Common myeloid progenitor, CD34-positive (primary cell): ENCODE measurements around the gene MORC4.

Source experiments
- CTCF ChIA-PET: fragments of 350-600 bp; sonication (Branson Sonifier 250); formaldehyde crosslinking; loops from one replicate; lab custom pipeline; 2021; ENCODE audit warnings: antibody characterized with exemption; lab: Charles Lee
- POLR2A ChIA-PET: fragments of 350-600 bp; sonication (Branson Sonifier 250); formaldehyde crosslinking; loops from one replicate; lab custom pipeline; 2021; ENCODE audit warnings: antibody characterized with exemption; lab: Charles Lee
- DNase-seq, 3 donors: peaks; one replicate each; pipeline versions ENCODE4 v3.0.0 to v3.0.0-alpha.2; 2013
- H3K27ac ChIP-seq, 2 experiments: 1 replicate in 1 of 2; 2 replicates in 1 of 2; pipeline ENCODE4 v1.7.0; 2013; ENCODE audit warnings: inconsistent platforms in 2 of 2, low read length in 2 of 2, mild to moderate bottlenecking in 2 of 2, low read depth in 1 of 2, moderate library complexity in 1 of 2; ENCODE audit not compliant: severe bottlenecking in 2 of 2, insufficient read depth in 1 of 2, poor library complexity in 1 of 2
- H3K27me3 ChIP-seq, 5 experiments: replicated peaks in 2 of 5; 1 replicate in 3 of 5; 2 replicates in 2 of 5; pipeline versions ENCODE4 v1.6.1 to v1.7.0; 2013; ENCODE audit warnings: low read length in 4 of 5, mild to moderate bottlenecking in 2 of 5, moderate library complexity in 2 of 5, inconsistent platforms in 1 of 5; ENCODE audit not compliant: insufficient read depth in 5 of 5, control insufficient read depth in 4 of 5
- H3K36me3 ChIP-seq, 4 experiments: 1 replicate in 2 of 4; 2 replicates in 2 of 4; pipeline versions ENCODE4 v1.6.1 to v1.7.0; 2013; ENCODE audit warnings: low read length in 3 of 4, control low read depth in 1 of 4, mild to moderate bottlenecking in 1 of 4; ENCODE audit not compliant: control insufficient read depth in 4 of 4, insufficient read depth in 4 of 4
- H3K4me1 ChIP-seq, 4 experiments: 1 replicate in 3 of 4; 2 replicates in 1 of 4; pipeline versions ENCODE4 v1.6.1 to v1.7.1; 2013; ENCODE audit warnings: low read length in 3 of 4, mild to moderate bottlenecking in 3 of 4, control low read depth in 1 of 4, inconsistent platforms in 1 of 4, moderate library complexity in 1 of 4; ENCODE audit not compliant: control insufficient read depth in 4 of 4, insufficient read depth in 4 of 4; ENCODE audit errors: control extremely low read depth in 1 of 4
- H3K4me3 ChIP-seq, 7 experiments: 1 replicate in 4 of 7; 2 replicates in 3 of 7; pipeline versions ENCODE4 v1.5.1 to v1.7.0; 2013; ENCODE audit warnings: mild to moderate bottlenecking in 7 of 7, low read length in 6 of 7, moderate library complexity in 6 of 7, inconsistent platforms in 2 of 7, low read depth in 2 of 7, control low read depth in 1 of 7; ENCODE audit not compliant: insufficient read depth in 4 of 7, control insufficient read depth in 1 of 7; ENCODE audit errors: extremely low read depth in 1 of 7
- H3K9me3 ChIP-seq, 5 experiments: 1 replicate in 4 of 5; 2 replicates in 1 of 5; pipeline versions ENCODE4 v1.6.1 to v1.7.1; 2013; ENCODE audit warnings: low read length in 4 of 5, mild to moderate bottlenecking in 2 of 5, inconsistent platforms in 1 of 5, low read depth in 1 of 5, moderate library complexity in 1 of 5; ENCODE audit not compliant: control insufficient read depth in 4 of 5, insufficient read depth in 2 of 5; ENCODE audit errors: control extremely low read depth in 1 of 5
- WGBS: methylation state at CpG from one replicate; pipeline ENCODE4 v1.1.5; 2013; ENCODE audit not compliant: insufficient coverage; 5-methylcytosine and 5-hydroxymethylcytosine counted together

MORC4 gene

DNA sequence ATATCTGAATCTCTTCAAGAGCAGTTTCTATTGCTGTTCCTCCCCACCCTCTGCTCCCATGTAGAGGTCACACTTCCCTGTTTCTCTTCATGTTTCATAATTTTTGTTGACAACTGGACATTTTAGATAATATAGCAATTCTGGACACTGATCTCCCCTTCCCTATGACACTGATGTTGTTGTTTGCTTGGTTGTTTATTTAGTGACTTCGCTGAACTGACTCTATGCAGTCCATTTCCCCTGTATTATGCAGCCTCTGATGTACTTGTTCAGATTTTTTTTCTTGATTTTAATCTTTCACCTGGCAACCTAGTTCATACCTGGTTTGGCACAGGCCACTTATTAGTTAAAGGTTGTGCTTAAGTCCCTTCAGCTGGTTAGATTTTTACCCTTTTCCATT, 50.6 kb downstream of the MORC4 start:
- ChIA-PET POLR2A (no interaction called here), CTCF (interaction anchor here (0.9 to 2.2 kb wide), 3 partner anchors 40 to 50 kb away, joined by 3 to 10 read pairs (median 7); no protein-coding TSS in a partner anchor)
- Histone ChIP-seq H3K27ac (no peak overlapping the region), H3K4me3 (no peak overlapping the region), H3K9me3 (no peaks in the 10 kb centered on the region), H3K36me3 (no peaks in the 10 kb centered on the region), H3K4me1 (no peaks in the 10 kb centered on the region), H3K27me3 (peaks cover 0 to 5% (median under 1%) of the 10 kb centered on the region in 5 experiments)
- 83% methylated on average over 1 of the region's 1 CpG for WGBS
- no peak for DNase-seq

DNA sequence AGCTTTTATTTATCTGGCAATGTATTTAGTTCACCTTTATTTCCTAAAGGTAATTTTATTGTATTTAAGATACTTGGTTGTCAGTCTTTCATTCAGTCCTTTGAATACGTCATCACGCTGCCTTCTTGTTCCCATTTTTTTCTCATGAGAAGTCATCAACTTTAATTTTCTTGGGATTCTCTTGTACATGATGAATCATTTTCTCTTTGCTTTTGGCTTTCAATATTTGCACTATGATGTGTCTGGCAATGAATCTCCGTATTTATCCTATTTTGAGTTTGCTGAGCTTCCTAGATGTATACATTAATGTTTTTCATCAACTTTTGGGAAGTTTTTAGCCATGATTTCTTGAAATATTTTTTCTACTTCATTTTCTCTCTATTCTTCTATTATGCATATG, 51.4 kb downstream of the MORC4 start:
- H3K27me3 ChIP-seq: peaks cover 0 to 5% (median 1%) of the 10 kb centered on the region in 5 experiments
- no peak overlapping the region for H3K27ac ChIP-seq
- DNase-seq: no peak
- no peak overlapping the region for H3K4me3 ChIP-seq
- WGBS: no CpG with 5 or more reads among the region's 3 CpGs
- H3K4me1 ChIP-seq: no peaks in the 10 kb centered on the region
- ChIA-PET POLR2A (no interaction called here), CTCF (no interaction called here)
- no peaks in the 10 kb centered on the region for H3K9me3 ChIP-seq
- H3K36me3 ChIP-seq: no peaks in the 10 kb centered on the region

DNA sequence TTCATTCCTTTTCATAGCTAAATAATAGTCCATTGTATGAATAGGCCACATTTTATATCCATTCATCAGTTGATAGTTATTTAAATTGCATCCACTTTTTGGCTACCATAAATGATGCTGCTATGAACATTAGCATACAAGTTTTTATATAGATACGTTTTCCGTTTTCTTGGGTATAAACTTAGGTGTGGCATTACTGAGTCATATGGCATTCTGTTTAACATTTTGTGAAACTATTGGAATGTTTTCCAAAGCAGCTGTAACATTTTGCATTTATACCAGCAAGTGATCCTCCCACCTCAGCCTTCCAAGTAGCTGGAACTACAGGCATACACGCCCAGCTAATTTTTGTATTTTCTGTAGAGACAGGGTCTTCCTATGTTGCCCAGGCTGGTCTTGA, 53.5 kb downstream of the MORC4 start:
- 63% methylated on average over 1 of the region's 3 CpGs for WGBS
- CTCF ChIA-PET: interaction anchor here (1.2 kb wide), 1 partner anchor 47 kb away, joined by 4 read pairs; no protein-coding TSS in a partner anchor

DNA sequence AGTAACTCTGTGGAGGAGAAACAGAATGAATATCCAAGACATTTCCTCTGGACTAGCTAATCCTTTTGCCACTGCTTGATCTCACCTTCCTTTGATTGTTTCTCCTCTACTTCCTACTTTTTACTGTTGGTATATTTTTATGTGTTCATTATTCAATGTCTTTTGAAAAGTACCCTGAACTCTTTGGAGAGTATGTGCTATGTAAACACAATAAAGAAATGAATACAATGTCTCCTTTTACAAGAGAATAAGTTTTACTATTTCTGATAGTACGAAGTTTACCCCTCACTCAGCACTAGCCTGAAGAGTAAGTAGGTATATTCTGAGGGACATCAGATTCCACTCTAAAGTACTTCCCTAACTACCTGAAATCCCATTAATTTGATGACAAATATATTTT, 59.9 kb downstream of the MORC4 start:
- Histone ChIP-seq H3K4me1 (no peaks in the 10 kb centered on the region), H3K9me3 (no peaks in the 10 kb centered on the region), H3K36me3 (no peaks in the 10 kb centered on the region), H3K27me3 (peaks cover 0 to 56% (median 5%) of the 10 kb centered on the region in 5 experiments), H3K4me3 (no peak overlapping the region), H3K27ac (no peak overlapping the region)
- ChIA-PET POLR2A (no interaction called here), CTCF (no interaction called here)
- WGBS: no CpG with 5 or more reads among the region's 1 CpG
- DNase-seq: no peak

More for the DNA sequence above, 53.5 kb downstream of the MORC4 start:
- POLR2A ChIA-PET: no interaction called here
- no peaks in the 10 kb centered on the region for H3K36me3 ChIP-seq
- peaks cover 0 to 21% (median 3%) of the 10 kb centered on the region in 5 experiments for H3K27me3 ChIP-seq
- no peak overlapping the region for H3K27ac ChIP-seq
- H3K9me3 ChIP-seq: no peaks in the 10 kb centered on the region
- DNase-seq: no peak
- no peaks in the 10 kb centered on the region for H3K4me1 ChIP-seq
- H3K4me3 ChIP-seq: no peak overlapping the region

DNA sequence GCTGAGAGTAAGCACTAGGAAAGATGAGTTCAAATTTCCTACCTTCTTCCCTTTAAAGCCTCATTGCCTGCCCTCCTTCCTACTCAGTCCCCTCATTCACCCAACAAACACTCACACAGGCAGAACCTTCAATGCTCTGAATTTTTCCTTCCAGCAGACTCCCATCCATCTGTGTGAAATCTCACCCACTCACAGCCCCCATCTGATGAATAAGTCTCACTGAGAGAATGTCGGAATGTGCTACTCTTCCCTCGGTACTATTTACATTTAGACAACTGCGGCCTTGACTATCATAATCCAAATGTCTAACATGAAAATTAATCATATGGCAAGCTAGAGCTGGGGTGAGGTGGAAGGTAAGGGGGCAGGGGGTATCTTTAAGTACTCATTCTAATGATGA, 60.4 kb downstream of the MORC4 start:
- Histone ChIP-seq H3K4me1 (no peaks in the 10 kb centered on the region), H3K27me3 (peaks cover 0 to 58% (median 5%) of the 10 kb centered on the region in 5 experiments), H3K36me3 (no peaks in the 10 kb centered on the region), H3K27ac (no peak overlapping the region), H3K4me3 (no peak overlapping the region), H3K9me3 (no peaks in the 10 kb centered on the region)
- CTCF ChIA-PET: no interaction called here
- no peak for DNase-seq
- 100% methylated on average over 1 of the region's 3 CpGs for WGBS
- POLR2A ChIA-PET: no interaction called here

DNA sequence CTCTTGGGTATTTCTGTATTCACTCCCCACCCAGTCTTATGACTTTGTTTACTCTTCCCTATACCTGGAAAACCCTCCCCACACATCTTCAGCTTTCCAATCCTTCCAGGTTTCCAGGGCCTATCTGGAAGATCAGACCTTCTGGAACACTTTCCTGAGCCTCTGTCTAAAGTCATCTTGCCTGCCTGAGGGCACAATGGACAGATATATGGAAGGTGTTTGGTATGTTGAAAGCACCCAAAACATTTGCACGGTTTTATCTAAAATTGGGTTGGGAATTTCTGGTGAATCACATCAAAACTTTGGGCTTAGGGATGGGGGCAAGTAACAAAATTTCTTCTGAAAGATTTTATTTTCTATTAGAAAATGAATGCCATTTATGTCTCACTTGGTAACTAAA, 63.8 kb downstream of the MORC4 start:
- no peak for DNase-seq
- CTCF ChIA-PET: no interaction called here
- POLR2A ChIA-PET: no interaction called here
- H3K36me3 ChIP-seq: no peaks in the 10 kb centered on the region
- peaks cover 0 to 47% (median 5%) of the 10 kb centered on the region in 5 experiments for H3K27me3 ChIP-seq
- no peak overlapping the region for H3K27ac ChIP-seq
- no CpG with 5 or more reads among the region's 1 CpG for WGBS
- H3K9me3 ChIP-seq: no peaks in the 10 kb centered on the region
- H3K4me3 ChIP-seq: no peak overlapping the region
- H3K4me1 ChIP-seq: peaks cover 3 to 11% (median 4%) of the 10 kb centered on the region in 4 experiments

DNA sequence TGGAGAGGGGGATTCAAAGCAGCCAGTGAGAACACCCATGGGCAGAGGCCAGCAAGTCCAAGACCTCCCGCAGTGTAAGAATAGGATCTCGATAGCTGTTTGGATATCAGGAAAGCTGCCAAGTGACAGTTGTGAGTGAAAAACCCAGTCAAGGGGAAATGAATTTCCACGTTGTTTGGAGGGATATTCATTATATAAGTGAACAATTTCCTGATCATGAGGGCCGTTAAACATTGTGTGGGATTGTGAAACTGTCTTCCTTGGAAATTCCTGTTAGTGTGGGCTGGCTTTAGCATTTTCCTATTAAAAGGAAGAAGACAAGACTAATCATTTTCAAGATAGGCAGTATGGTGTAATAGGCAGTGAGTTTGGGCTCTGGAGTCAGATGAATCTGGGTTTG, 64.8 kb downstream of the MORC4 start:
- ChIA-PET CTCF (no interaction called here), POLR2A (no interaction called here)
- DNase-seq: no peak
- H3K4me1 ChIP-seq: peaks cover 3 to 11% (median 4%) of the 10 kb centered on the region in 4 experiments
- no peak overlapping the region for H3K4me3 ChIP-seq
- H3K27me3 ChIP-seq: peaks cover 0 to 55% (median 5%) of the 10 kb centered on the region in 5 experiments
- H3K27ac ChIP-seq: no peak overlapping the region
- H3K9me3 ChIP-seq: no peaks in the 10 kb centered on the region
- no peaks in the 10 kb centered on the region for H3K36me3 ChIP-seq
- WGBS: 68% methylated on average over 4 of the region's 4 CpGs
